IPS DF 6.9 (cell line): ENCODE measurements around the gene VPS37B.
"Not testable (repeated sequence)": the region's sequence is repeated elsewhere in the genome, so short reads cannot be mapped to it uniquely, and the experiment has no call there.

Experiments
- DNase-seq: peaks from one replicate; pipeline ENCODE4 v3.0.0-alpha.2; 2013; ENCODE audit warnings: low read depth, low spot score
- H3K27ac ChIP-seq: one replicate; pipeline ENCODE4 v1.5.1; 2013; ENCODE audit warnings: low read length, control low read depth
- H3K27me3 ChIP-seq: 2 replicates; pipeline ENCODE4 v1.6.1; 2013; ENCODE audit warnings: mild to moderate bottlenecking, low read length; ENCODE audit not compliant: control insufficient read depth, insufficient read depth
- H3K36me3 ChIP-seq: 2 replicates; pipeline ENCODE4 v1.6.1; 2013; ENCODE audit warnings: low read length; ENCODE audit not compliant: control insufficient read depth, insufficient read depth
- H3K4me1 ChIP-seq: 2 replicates; pipeline ENCODE4 v1.6.1; 2013; ENCODE audit warnings: low read length; ENCODE audit not compliant: control insufficient read depth, insufficient read depth
- H3K4me3 ChIP-seq: 2 replicates; pipeline ENCODE4 v1.5.1; 2013; ENCODE audit warnings: mild to moderate bottlenecking, low read length
- H3K9me3 ChIP-seq: 2 replicates; pipeline ENCODE4 v1.6.1; 2013; ENCODE audit warnings: low read length, inconsistent platforms; ENCODE audit not compliant: control insufficient read depth, insufficient read depth
- WGBS: extraction: QIAGEN DNeasy Blood & Tissue Kit; methylation state at CpG from one replicate; pipeline ENCODE4 v1.1.7; 2013; ENCODE audit warnings: mixed read lengths, missing lambda C conversion rate; ENCODE audit not compliant: insufficient read length, insufficient coverage; 5-methylcytosine and 5-hydroxymethylcytosine counted together

The VPS37B gene, protein sequence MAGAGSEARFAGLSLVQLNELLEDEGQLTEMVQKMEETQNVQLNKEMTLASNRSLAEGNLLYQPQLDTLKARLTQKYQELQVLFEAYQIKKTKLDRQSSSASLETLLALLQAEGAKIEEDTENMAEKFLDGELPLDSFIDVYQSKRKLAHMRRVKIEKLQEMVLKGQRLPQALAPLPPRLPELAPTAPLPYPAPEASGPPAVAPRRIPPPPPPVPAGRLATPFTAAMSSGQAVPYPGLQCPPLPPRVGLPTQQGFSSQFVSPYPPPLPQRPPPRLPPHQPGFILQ

GRCh38 chr12:122895704-122896636 is at the start of gene VPS37B:
Gene VPS37B, minus strand, starts transcription at chr12:122896124. Its CDS starts 62 bp downstream, at chr12:122896062.
- DNase-seq = no peak
- H3K4me1 ChIP-seq = peaks cover 7% of the 10 kb centered on the region
- H3K9me3 ChIP-seq = no peaks in the 10 kb centered on the region
- no peak within 1 kb of the TSS for H3K27ac ChIP-seq
- WGBS = no CpG with 5 or more reads among the region's 81 CpGs
- peak within 1 kb of the TSS; percentile 85 for H3K4me3 ChIP-seq
- peaks cover 11% of the 10 kb centered on the region; the same call in 1 of the 2 replicates for H3K27me3 ChIP-seq
- no peaks in the 10 kb centered on the region for H3K36me3 ChIP-seq

GRCh38 chr12:122944605-122945592 is 49.0 kb upstream of the VPS37B start:
- Histone ChIP-seq H3K36me3 (no peaks in the 10 kb centered on the region), H3K4me3 (no peak overlapping the region), H3K4me1 (no peaks in the 10 kb centered on the region), H3K9me3 (no peaks in the 10 kb centered on the region), H3K27me3 (no peaks in the 10 kb centered on the region), H3K27ac (no peak overlapping the region)
- DNase-seq = no peak
- no CpG with 5 or more reads among the region's 14 CpGs for WGBS

DNA sequence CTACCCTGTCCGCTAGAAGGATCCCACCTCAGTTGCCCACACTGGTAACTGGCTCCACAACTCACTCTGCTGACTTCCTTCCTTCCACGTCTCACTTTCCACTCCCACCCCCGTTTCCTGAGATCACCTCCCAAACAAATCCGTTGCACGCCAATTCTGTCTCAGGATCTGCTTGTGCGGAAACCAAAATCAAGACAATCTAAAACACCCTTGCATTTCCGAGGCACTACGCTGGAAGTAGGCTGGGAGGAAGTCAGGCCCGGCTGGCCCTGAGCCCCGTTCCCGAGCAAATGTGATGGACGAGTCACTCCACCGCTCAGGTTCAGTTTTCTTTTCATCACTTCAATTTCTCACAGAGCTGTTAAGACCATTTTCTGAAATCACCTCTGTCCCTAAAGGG is 47.3 kb upstream of the VPS37B start:
- no peak overlapping the region for H3K27ac ChIP-seq
- no peaks in the 10 kb centered on the region for H3K36me3 ChIP-seq
- no peaks in the 10 kb centered on the region for H3K27me3 ChIP-seq
- no peaks in the 10 kb centered on the region for H3K4me1 ChIP-seq
- no peak for DNase-seq
- no CpG with 5 or more reads among the region's 13 CpGs for WGBS
- H3K9me3 ChIP-seq = no peaks in the 10 kb centered on the region
- no peak overlapping the region for H3K4me3 ChIP-seq

GRCh38 chr12:122942637-122943036 is 46.7 kb upstream of the VPS37B start:
- no peak overlapping the region for H3K27ac ChIP-seq
- WGBS = no CpG with 5 or more reads among the region's 2 CpGs
- DNase-seq = no peak
- H3K36me3 ChIP-seq = no peaks in the 10 kb centered on the region
- H3K9me3 ChIP-seq = no peaks in the 10 kb centered on the region
- no peak overlapping the region for H3K4me3 ChIP-seq
- no peaks in the 10 kb centered on the region for H3K27me3 ChIP-seq
- H3K4me1 ChIP-seq = no peaks in the 10 kb centered on the region

- not testable (repeated sequence) for H3K36me3 ChIP-seq, H3K9me3 ChIP-seq, H3K4me3 ChIP-seq, DNase-seq, H3K27me3 ChIP-seq, H3K4me1 ChIP-seq, H3K27ac ChIP-seq
- WGBS = no CpG with 5 or more reads among the region's 5 CpGs
These were observed 45.4 kb upstream of the VPS37B start for GRCh38 chr12:122941351-122941750.

GRCh38 chr12:122939125-122939524 is 43.2 kb upstream of the VPS37B start:
- no peaks in the 10 kb centered on the region for H3K9me3 ChIP-seq
- no peak overlapping the region for H3K4me3 ChIP-seq
- H3K27me3 ChIP-seq = no peaks in the 10 kb centered on the region
- no peaks in the 10 kb centered on the region for H3K36me3 ChIP-seq
- DNase-seq = no peak
- no CpG with 5 or more reads among the region's 4 CpGs for WGBS
- H3K27ac ChIP-seq = no peak overlapping the region
- no peaks in the 10 kb centered on the region for H3K4me1 ChIP-seq

DNA sequence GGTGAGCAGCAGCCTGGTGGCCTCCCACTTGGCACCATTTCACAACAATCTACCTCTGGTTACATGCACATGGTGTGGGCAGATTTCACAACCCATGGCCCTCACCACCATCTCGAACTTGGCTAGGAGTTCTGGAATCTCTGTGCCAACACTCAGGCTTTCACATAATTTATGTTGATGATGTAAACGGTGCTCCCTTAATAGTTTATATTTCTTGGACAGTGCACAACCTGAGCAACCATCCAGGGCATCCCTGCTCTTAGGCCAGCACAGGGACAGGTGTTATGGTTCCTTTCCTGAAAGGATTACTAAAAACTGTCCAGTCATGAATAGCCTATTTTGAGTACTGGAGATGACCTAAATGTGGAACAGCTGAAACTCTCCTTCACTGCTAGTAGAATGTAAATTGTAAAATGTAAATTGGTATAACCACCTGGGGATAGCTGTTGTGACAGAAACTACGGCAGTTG is 41.7 kb upstream of the VPS37B start:
- WGBS = no CpG with 5 or more reads among the region's 3 CpGs
- Histone ChIP-seq H3K4me1 (no peaks in the 10 kb centered on the region), H3K4me3 (no peak overlapping the region), H3K27ac (no peak overlapping the region), H3K27me3 (no peaks in the 10 kb centered on the region), H3K36me3 (no peaks in the 10 kb centered on the region), H3K9me3 (no peaks in the 10 kb centered on the region)
- no peak for DNase-seq

DNA sequence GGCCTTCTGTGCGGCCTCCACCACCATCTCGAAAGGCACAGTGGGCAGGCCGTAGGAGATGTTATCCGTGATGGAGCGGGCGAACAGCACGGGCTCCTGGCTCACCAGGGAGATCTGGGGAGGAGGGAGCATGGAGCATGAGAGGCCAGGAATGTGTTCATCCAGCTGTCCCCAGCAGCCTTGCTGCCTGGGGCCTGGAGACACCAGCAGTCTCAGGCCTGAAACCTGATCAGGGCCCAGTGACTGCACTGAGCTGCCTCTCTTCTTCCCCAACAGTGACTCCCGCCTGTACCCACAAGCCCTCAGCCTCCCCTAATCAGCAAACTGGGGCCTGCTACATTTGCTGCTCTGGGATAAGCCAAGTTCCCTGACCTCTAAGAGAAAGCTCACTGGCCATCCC is 39.4 kb upstream of the VPS37B start:
- Histone ChIP-seq H3K36me3 (no peaks in the 10 kb centered on the region), H3K4me1 (no peaks in the 10 kb centered on the region), H3K27me3 (no peaks in the 10 kb centered on the region), H3K9me3 (no peaks in the 10 kb centered on the region), H3K4me3 (no peak overlapping the region), H3K27ac (no peak overlapping the region)
- no peak for DNase-seq
- no CpG with 5 or more reads among the region's 8 CpGs for WGBS

DNA sequence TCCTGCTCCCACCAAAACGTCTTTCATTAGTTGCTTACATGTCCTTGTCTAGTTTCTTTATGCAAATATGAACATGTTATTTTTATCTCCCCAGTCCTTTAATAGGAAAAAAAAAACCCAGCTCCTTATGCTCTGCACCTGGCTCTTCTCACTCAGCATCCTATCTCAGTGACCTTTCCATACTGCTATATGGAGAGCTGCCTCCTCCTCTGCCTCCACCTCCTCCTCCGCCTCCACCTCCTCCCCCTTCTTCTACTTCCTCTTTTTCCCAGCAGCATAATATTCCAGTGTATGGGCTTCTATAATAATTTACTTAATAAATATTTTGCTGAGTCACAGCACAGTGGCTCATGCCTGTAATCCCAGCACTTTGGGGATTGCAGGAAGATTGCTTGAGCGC is 38.8 kb upstream of the VPS37B start:
- no peaks in the 10 kb centered on the region for H3K4me1 ChIP-seq
- no CpG with 5 or more reads among the region's 3 CpGs for WGBS
- H3K27me3 ChIP-seq = no peaks in the 10 kb centered on the region
- DNase-seq = no peak
- no peak overlapping the region for H3K27ac ChIP-seq
- no peaks in the 10 kb centered on the region for H3K36me3 ChIP-seq
- H3K4me3 ChIP-seq = no peak overlapping the region
- H3K9me3 ChIP-seq = no peaks in the 10 kb centered on the region

DNA sequence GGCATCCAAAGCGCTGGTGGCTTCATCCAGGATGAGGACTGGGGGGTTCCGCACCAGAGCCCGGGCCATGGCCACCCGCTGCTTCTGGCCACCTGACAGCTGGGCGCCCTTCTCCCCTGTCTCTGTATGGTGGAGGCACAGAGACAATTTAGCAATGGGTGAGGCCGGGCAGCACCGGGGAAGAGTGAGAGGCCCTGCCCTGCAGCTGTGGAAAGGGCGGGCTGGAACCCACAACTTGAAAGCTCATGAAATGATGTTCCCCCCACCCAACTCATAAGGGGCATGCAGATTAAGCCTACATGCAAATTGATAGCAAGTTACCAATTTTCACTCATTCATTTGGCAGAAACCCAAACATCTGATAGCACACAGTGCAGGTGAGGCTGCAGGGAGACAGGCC is 36.3 kb upstream of the VPS37B start:
- Histone ChIP-seq H3K4me3 (no peak overlapping the region), H3K4me1 (no peaks in the 10 kb centered on the region), H3K27me3 (no peaks in the 10 kb centered on the region), H3K27ac (no peak overlapping the region), H3K36me3 (no peaks in the 10 kb centered on the region), H3K9me3 (no peaks in the 10 kb centered on the region)
- no peak for DNase-seq
- no CpG with 5 or more reads among the region's 8 CpGs for WGBS
